Neural progenitor cell (in vitro differentiated cells): ENCODE data around the gene OMG.

Experiments
- CTCF ChIP-seq: fragments of 200-600 bp; sonication (generic); IDR thresholded peaks from 2 replicates; pipeline ENCODE4 v1.5.1; 2017; ENCODE audit warnings: antibody characterized with exemption, mild to moderate bottlenecking
- EZH2 ChIP-seq: fragments of 200-600 bp; sonication (generic); IDR thresholded peaks from 2 replicates; pipeline ENCODE4 v1.6.1; 2017; ENCODE audit warnings: antibody characterized with exemption, mild to moderate bottlenecking, moderate library complexity
- EZH2phosphoT487 ChIP-seq: fragments of 200-600 bp; sonication (generic); IDR thresholded peaks from 2 replicates; pipeline ENCODE4 v1.6.1; 2017; ENCODE audit warnings: antibody characterized with exemption

- TF ChIP-seq CTCF (no peak), EZH2 (no peak), EZH2phosphoT487 (no peak)
Measured at GRCh38 chr17:31307640-31308039, 10.6 kb upstream of the OMG start.
